Dendritic cell treated with granulocyte-macrophage colony-stimulating factor and Interleukin-4, amounts not matched to agents 40 ng/mL and 50 ng/mL, for 4 days (primary cell): ENCODE measurements around the gene SOBP.

Experiments used
- H3K27ac Mint-ChIP-seq: one replicate; pipeline ENCODE4 v1.8.0; 2022; ENCODE audit warnings: mild to moderate bottlenecking, mixed read lengths
- H3K27me3 Mint-ChIP-seq: one replicate; pipeline ENCODE4 v1.8.0; 2022; ENCODE audit warnings: mild to moderate bottlenecking, mixed read lengths
- H3K36me3 Mint-ChIP-seq: one replicate; pipeline ENCODE4 v1.8.0; 2022; ENCODE audit warnings: low read depth, mixed read lengths
- H3K4me1 Mint-ChIP-seq: one replicate; pipeline ENCODE4 v1.8.0; 2022; ENCODE audit warnings: low read depth, mixed read lengths
- H3K4me3 Mint-ChIP-seq: one replicate; pipeline ENCODE4 v1.8.0; 2022; ENCODE audit warnings: mild to moderate bottlenecking, moderate library complexity, mixed read lengths
- H3K9me3 Mint-ChIP-seq: one replicate; pipeline ENCODE4 v1.8.0; 2022; ENCODE audit warnings: mixed read lengths
- intact Hi-C: fragments of 100-400 bp; cut with micrococcal nuclease; formaldehyde crosslinking; loops from one replicate; pipeline ENCODE4 v1.15.0; 2022

SOBP gene

GRCh38 chr6:107606407-107606806 is 116.5 kb downstream of the SOBP start:
- Mint-ChIP-seq H3K4me1 (no peaks in the 10 kb centered on the region), H3K9me3 (no peaks in the 10 kb centered on the region), H3K4me3 (no peak overlapping the region), H3K27ac (no peak overlapping the region), H3K27me3 (peaks cover 8% of the 10 kb centered on the region), H3K36me3 (no peaks in the 10 kb centered on the region)
- intact Hi-C loops = no loop called here

- no peaks in the 10 kb centered on the region for H3K36me3 Mint-ChIP-seq
- no peak overlapping the region for H3K27ac Mint-ChIP-seq
- H3K4me3 Mint-ChIP-seq = no peak overlapping the region
- peaks cover 8% of the 10 kb centered on the region for H3K27me3 Mint-ChIP-seq
- H3K4me1 Mint-ChIP-seq = no peaks in the 10 kb centered on the region
- intact Hi-C loops = no loop called here
- no peaks in the 10 kb centered on the region for H3K9me3 Mint-ChIP-seq
Measured at GRCh38 chr6:107607116-107607515, 117.2 kb downstream of the SOBP start.

- intact Hi-C loops = no loop called here
- Mint-ChIP-seq H3K4me1 (no peaks in the 10 kb centered on the region), H3K4me3 (no peak overlapping the region), H3K27ac (no peak overlapping the region), H3K9me3 (no peaks in the 10 kb centered on the region), H3K27me3 (peaks cover 12% of the 10 kb centered on the region), H3K36me3 (no peaks in the 10 kb centered on the region)
Measured at GRCh38 chr6:107611094-107611810, 121.3 kb downstream of the SOBP start.

- H3K9me3 Mint-ChIP-seq = no peaks in the 10 kb centered on the region
- no peak overlapping the region for H3K4me3 Mint-ChIP-seq
- no peak overlapping the region for H3K27ac Mint-ChIP-seq
- no peaks in the 10 kb centered on the region for H3K36me3 Mint-ChIP-seq
- intact Hi-C loops = no loop called here
- no peaks in the 10 kb centered on the region for H3K4me1 Mint-ChIP-seq
- H3K27me3 Mint-ChIP-seq = peaks cover 14% of the 10 kb centered on the region
Measured at GRCh38 chr6:107612762-107613415, 123.0 kb downstream of the SOBP start.

- no peaks in the 10 kb centered on the region for H3K9me3 Mint-ChIP-seq
- H3K4me3 Mint-ChIP-seq = no peak overlapping the region
- no peak overlapping the region for H3K27ac Mint-ChIP-seq
- H3K27me3 Mint-ChIP-seq = peaks cover 11% of the 10 kb centered on the region
- no peaks in the 10 kb centered on the region for H3K36me3 Mint-ChIP-seq
- intact Hi-C loops = no loop called here
- no peaks in the 10 kb centered on the region for H3K4me1 Mint-ChIP-seq
Measured at GRCh38 chr6:107613651-107614379, 123.9 kb downstream of the SOBP start.

- Mint-ChIP-seq H3K27me3 (peaks cover 11% of the 10 kb centered on the region), H3K9me3 (no peaks in the 10 kb centered on the region), H3K27ac (no peak overlapping the region), H3K4me1 (no peaks in the 10 kb centered on the region), H3K4me3 (no peak overlapping the region), H3K36me3 (no peaks in the 10 kb centered on the region)
- intact Hi-C loops = no loop called here
Measured at GRCh38 chr6:107614828-107615227, 124.9 kb downstream of the SOBP start.

GRCh38 chr6:107616775-107617174 is 126.9 kb downstream of the SOBP start:
- Mint-ChIP-seq H3K4me1 (peaks cover 17% of the 10 kb centered on the region), H3K36me3 (no peaks in the 10 kb centered on the region), H3K4me3 (no peak overlapping the region), H3K27me3 (peaks cover 11% of the 10 kb centered on the region), H3K9me3 (no peaks in the 10 kb centered on the region), H3K27ac (no peak overlapping the region)
- intact Hi-C loops = no loop called here

- Mint-ChIP-seq H3K4me1 (peaks cover 17% of the 10 kb centered on the region), H3K27ac (no peak overlapping the region), H3K9me3 (no peaks in the 10 kb centered on the region), H3K36me3 (no peaks in the 10 kb centered on the region), H3K4me3 (no peak overlapping the region), H3K27me3 (peaks cover 15% of the 10 kb centered on the region)
- intact Hi-C loops = no loop called here
Measured at GRCh38 chr6:107617341-107617932, 127.5 kb downstream of the SOBP start.

- no peak overlapping the region for H3K27ac Mint-ChIP-seq
- intact Hi-C loops = no loop called here
- H3K27me3 Mint-ChIP-seq = peaks cover 22% of the 10 kb centered on the region
- H3K4me3 Mint-ChIP-seq = no peak overlapping the region
- H3K9me3 Mint-ChIP-seq = no peaks in the 10 kb centered on the region
- H3K36me3 Mint-ChIP-seq = no peaks in the 10 kb centered on the region
- peaks cover 17% of the 10 kb centered on the region for H3K4me1 Mint-ChIP-seq
Measured at GRCh38 chr6:107618672-107619071, 128.8 kb downstream of the SOBP start.

GRCh38 chr6:107620732-107621131 is 130.8 kb downstream of the SOBP start:
- no peak overlapping the region for H3K4me3 Mint-ChIP-seq

GRCh38 chr6:107621229-107621937 is 131.5 kb downstream of the SOBP start:
- H3K36me3 Mint-ChIP-seq = no peaks in the 10 kb centered on the region
- H3K27ac Mint-ChIP-seq = no peak overlapping the region
- H3K9me3 Mint-ChIP-seq = no peaks in the 10 kb centered on the region
- H3K4me3 Mint-ChIP-seq = no peak overlapping the region
- H3K4me1 Mint-ChIP-seq = peaks cover 17% of the 10 kb centered on the region
- peaks cover 25% of the 10 kb centered on the region for H3K27me3 Mint-ChIP-seq
- intact Hi-C loops = no loop called here

More at GRCh38 chr6:107620732-107621131, 130.8 kb downstream of the SOBP start:
- H3K9me3 Mint-ChIP-seq = no peaks in the 10 kb centered on the region
- intact Hi-C loops = no loop called here
- no peaks in the 10 kb centered on the region for H3K36me3 Mint-ChIP-seq
- H3K27ac Mint-ChIP-seq = no peak overlapping the region
- H3K27me3 Mint-ChIP-seq = peaks cover 27% of the 10 kb centered on the region
- peaks cover 17% of the 10 kb centered on the region for H3K4me1 Mint-ChIP-seq

GRCh38 chr6:107622269-107622668 is 132.4 kb downstream of the SOBP start:
- no peak overlapping the region for H3K4me3 Mint-ChIP-seq
- intact Hi-C loops = no loop called here
- no peaks in the 10 kb centered on the region for H3K36me3 Mint-ChIP-seq
- peaks cover 29% of the 10 kb centered on the region for H3K27me3 Mint-ChIP-seq
- peaks cover 17% of the 10 kb centered on the region for H3K4me1 Mint-ChIP-seq
- H3K27ac Mint-ChIP-seq = no peak overlapping the region
- no peaks in the 10 kb centered on the region for H3K9me3 Mint-ChIP-seq

- Mint-ChIP-seq H3K27ac (no peak overlapping the region), H3K4me3 (no peak overlapping the region), H3K27me3 (peaks cover 41% of the 10 kb centered on the region), H3K36me3 (no peaks in the 10 kb centered on the region), H3K9me3 (no peaks in the 10 kb centered on the region), H3K4me1 (peaks cover 22% of the 10 kb centered on the region)
- intact Hi-C loops = no loop called here
Measured at GRCh38 chr6:107624050-107624449, 134.1 kb downstream of the SOBP start.
